GM12891 (cell line): ENCODE data around the gene SLC4A3.

Experiments used
- POLR2A ChIP-seq: IDR thresholded peaks from 2 replicates; pipeline ENCODE4 v1.6.1; 2011; ENCODE audit warnings: low read depth, low read length, control low read depth
- POLR2AphosphoS5 ChIP-seq: IDR thresholded peaks from 2 replicates; pipeline ENCODE4 v1.6.1; 2011; ENCODE audit warnings: low read depth, low read length, control low read depth
- SPI1 ChIP-seq: IDR thresholded peaks from 2 replicates; pipeline ENCODE4 v1.6.1; 2011; ENCODE audit warnings: low read depth, low read length, control low read depth

DNA sequence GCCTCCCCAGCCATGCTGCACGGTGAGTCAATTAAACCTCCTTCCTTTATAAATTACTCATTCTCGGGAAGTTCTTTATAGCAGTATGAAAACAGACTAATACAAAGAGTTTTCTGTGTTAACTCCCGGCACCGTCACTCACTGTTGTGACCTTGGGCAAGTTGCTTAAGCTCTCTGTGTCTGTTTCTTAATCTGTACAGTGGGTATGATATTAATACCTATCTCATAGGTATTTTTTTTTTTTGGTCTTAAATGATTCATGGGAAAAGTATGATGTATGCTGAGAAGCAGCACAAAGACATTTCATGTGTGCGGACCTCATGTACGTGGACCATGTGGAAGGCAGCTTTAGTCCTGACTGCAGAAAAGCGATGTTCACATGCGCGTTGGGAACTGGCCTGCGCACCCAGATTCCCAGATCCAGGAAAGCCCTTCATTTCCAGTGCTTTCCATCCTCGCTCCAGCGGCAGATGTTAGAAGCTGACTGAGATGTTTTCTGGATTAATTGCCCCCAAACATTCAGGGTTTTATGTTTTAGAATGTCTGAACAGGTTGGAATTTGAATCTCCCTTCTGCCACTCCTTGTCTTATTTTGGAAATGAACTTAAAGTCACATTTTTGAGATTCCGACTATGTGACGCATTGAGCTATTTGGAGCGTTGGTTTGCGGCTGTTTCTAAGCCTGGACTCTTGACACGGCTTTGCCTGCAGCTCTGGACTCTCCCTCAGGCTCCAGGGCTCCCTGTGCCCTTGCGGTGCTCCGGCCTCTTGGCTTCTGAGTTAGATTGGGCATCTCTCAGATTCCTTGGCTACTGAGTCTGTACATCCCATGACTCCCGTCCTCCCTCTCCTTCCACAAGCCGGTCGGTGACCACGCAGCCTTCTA lies 61.4 kb downstream of the SLC4A3 start:
- TF ChIP-seq POLR2A = no peak
- no peak for TF ChIP-seq POLR2AphosphoS5
- TF ChIP-seq SPI1 = no peak
